HG02973 (cell line): ENCODE measurements around the gene INPP4A.

Source experiments
- ATAC-seq: cut with Tn5 transposase; IDR thresholded peaks from one replicate; pipeline ENCODE4 v1.9.1; 2021; ENCODE audit warnings: moderate library complexity; ENCODE audit not compliant: unreplicated experiment

Gene INPP4A

GRCh38 chr2:98474979-98475632 is 30.4 kb downstream of the INPP4A start:
- no peak for ATAC-seq

GRCh38 chr2:98476192-98476868 is 31.7 kb downstream of the INPP4A start:
- ATAC-seq = no peak

GRCh38 chr2:98477036-98477435 is 32.4 kb downstream of the INPP4A start:
- no peak for ATAC-seq

- ATAC-seq = no peak
Measured at GRCh38 chr2:98477506-98477905, 32.8 kb downstream of the INPP4A start.

- no peak for ATAC-seq
Measured at GRCh38 chr2:98478088-98478551, 33.5 kb downstream of the INPP4A start.

GRCh38 chr2:98478907-98479306 is 34.2 kb downstream of the INPP4A start:
- ATAC-seq = no peak

- no peak for ATAC-seq
Measured at GRCh38 chr2:98479371-98479770, 34.7 kb downstream of the INPP4A start.

GRCh38 chr2:98479959-98480524 is 35.4 kb downstream of the INPP4A start:
- no peak for ATAC-seq

- ATAC-seq = no peak
Measured at GRCh38 chr2:98480598-98480997, 35.9 kb downstream of the INPP4A start.

GRCh38 chr2:98482362-98482761 is 37.7 kb downstream of the INPP4A start:
- no peak for ATAC-seq

- peak; percentile 62 for ATAC-seq
Measured at GRCh38 chr2:98483257-98483861, 38.7 kb downstream of the INPP4A start.

GRCh38 chr2:98484121-98484557 is 39.5 kb downstream of the INPP4A start:
- ATAC-seq = no peak

- ATAC-seq = no peak
Measured at GRCh38 chr2:98484652-98485452, 40.2 kb downstream of the INPP4A start.

- ATAC-seq = no peak
Measured at GRCh38 chr2:98485453-98485755, 40.7 kb downstream of the INPP4A start.

GRCh38 chr2:98486374-98486981 is 41.8 kb downstream of the INPP4A start:
- ATAC-seq = no peak

- ATAC-seq = no peak
Measured at GRCh38 chr2:98487101-98487805, 42.6 kb downstream of the INPP4A start.

GRCh38 chr2:98487806-98488189 is 43.1 kb downstream of the INPP4A start:
- peak; percentile 45 for ATAC-seq

- no peak for ATAC-seq
Measured at GRCh38 chr2:98488252-98488651, 43.6 kb downstream of the INPP4A start.

- no peak for ATAC-seq
Measured at GRCh38 chr2:98489486-98489885, 44.8 kb downstream of the INPP4A start.
